ENCODE measurements around the gene WDR5. TPM values are rescaled to one million over a fixed set of nuclear protein-coding genes. Genes with fewer than 3 reads are reported as not detected.

WDR5 gene
- total and polyA plus RNA-seq, 10 of the 15 experiments (the other 5 are each of a cell fraction or from before 2014, with no cell fraction given), result 1.4 to 43.7 (median 33.2) TPM

DNA sequence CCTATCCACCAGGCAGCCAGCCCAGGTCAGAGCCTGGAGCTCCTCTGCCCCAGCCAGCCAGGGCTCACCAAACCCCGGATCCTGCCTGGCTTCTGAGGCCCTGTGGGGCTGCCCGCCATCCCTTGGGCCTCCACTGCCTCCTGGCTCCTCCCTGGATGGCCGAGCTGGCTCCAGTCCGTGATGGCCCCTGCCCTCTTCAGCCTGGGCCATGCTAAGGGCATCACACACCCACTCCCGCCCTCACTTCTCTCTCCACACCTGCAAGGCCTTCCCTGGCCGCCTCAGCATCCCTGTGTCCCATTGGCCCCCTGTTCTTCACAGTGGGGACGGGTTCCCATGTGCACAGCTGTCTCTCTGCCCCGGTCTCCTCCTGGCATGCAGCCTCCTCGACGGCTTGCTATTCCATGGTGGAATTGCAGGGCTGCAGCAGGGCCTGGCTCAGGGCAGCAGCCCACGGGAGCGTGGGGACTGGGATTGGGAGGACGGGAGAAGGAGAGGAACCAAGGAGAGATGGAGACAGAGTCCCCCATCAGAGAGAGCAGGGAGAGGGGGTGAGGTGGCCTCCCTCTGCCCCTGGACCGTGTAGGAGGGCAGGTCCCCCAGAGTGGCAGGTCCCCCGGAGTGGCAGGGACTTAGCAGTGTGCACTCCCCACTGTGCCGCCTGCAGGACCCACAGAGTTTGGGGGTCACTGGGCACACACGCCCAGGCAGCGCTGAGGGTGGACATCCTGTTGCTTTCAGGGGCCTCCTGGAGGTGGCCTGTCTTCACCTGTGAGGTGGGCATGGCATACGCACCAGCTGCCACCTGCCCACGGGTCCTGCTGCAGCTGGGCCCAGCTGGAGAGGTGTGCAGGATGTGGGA lies 45.1 kb downstream of the WDR5 start:
- FAIRE-seq (no peak), ATAC-seq (no peak), DNase-seq (ENCODE audit: low read depth, low spot score) (no peak)
- Histone ChIP-seq H3K9ac (ENCODE audit: control insufficient read depth, insufficient read depth, low read length) (no peak overlapping the region), H4K20me1 (ENCODE audit: control insufficient read depth, insufficient read depth) (no peaks in the 10 kb centered on the region), H3K4me1 (ENCODE audit: control insufficient read depth, insufficient read depth, low read length) (peaks cover 13% of the 10 kb centered on the region), H3K4me2 (ENCODE audit: control insufficient read depth, insufficient read depth) (no peak overlapping the region), H3K79me2 (ENCODE audit: control insufficient read depth, insufficient read depth, low read length) (no peaks in the 10 kb centered on the region), H3K36me3 (ENCODE audit: control insufficient read depth in 2 of 2, insufficient read depth in 2 of 2, low read length in 1 of 2) (no peaks in the 10 kb centered on the region), H2AFZ (ENCODE audit: control insufficient read depth, low read depth, low read length) (no peak overlapping the region), H3K27me3 (replicated peaks in 1 of 2; ENCODE audit: control insufficient read depth in 2 of 2, insufficient read depth in 2 of 2, low read length in 1 of 2) (no peaks in the 10 kb centered on the region; a peak in 1 of 4 replicates), H3K4me3 (no peak overlapping the region), H3K27ac (ENCODE audit: control insufficient read depth, insufficient read depth) (no peak overlapping the region), H3K9me3 (replicated peaks; ENCODE audit: control insufficient read depth, insufficient read depth, low read length) (no peaks in the 10 kb centered on the region)
- in situ Hi-C loops (cut with MboI) (no loop called here), intact Hi-C loops (cut with micrococcal nuclease; ENCODE audit: unreplicated experiment) (no loop called here)
- ChIA-PET SMC1A (ENCODE audit: uncharacterized antibody, unreplicated experiment) (no interaction called here), POLR2A (no interaction called here), RAD21 (ENCODE audit: unreplicated experiment) (no interaction called here), CTCF (no interaction called here)
- 36% methylated on average over 20 of the region's 20 CpGs for WGBS (ENCODE audit: insufficient coverage, insufficient replicate concordance, low lambda C conversion rate, missing lambda C conversion rate)
- TF ChIP-seq KAT2A (conservative IDR thresholded peaks at IDR 0.05; ENCODE audit: control insufficient read depth, low read depth, low read length), result no peak
- no peak for TF ChIP-seq TCF3 (IDR thresholded peaks at IDR 0.05; ENCODE audit: borderline replicate concordance, insufficient read depth, low read depth, low read length)
- no peak for TF ChIP-seq POU2F2 (IDR thresholded peaks at IDR 0.05; ENCODE audit: borderline replicate concordance, low read depth, low read length)
- no peak for TF ChIP-seq SREBF2 (IDR thresholded peaks at IDR 0.05; ENCODE audit: low read length)
- TF ChIP-seq ZNF622 (IDR thresholded peaks at IDR 0.05), result no peak
- no peak for TF ChIP-seq RBBP5 (conservative IDR thresholded peaks at IDR 0.05)
- TF ChIP-seq TCF12 (IDR thresholded peaks at IDR 0.05; ENCODE audit: low read depth, low read length), result no peak
- no peak for TF ChIP-seq PAX8 (IDR thresholded peaks at IDR 0.05)
- no peak for TF ChIP-seq BACH1 (IDR thresholded peaks at IDR 0.05; ENCODE audit: borderline replicate concordance)
- no peak for TF ChIP-seq NR2F1 (conservative IDR thresholded peaks at IDR 0.05)
- TF ChIP-seq BCL11A (IDR thresholded peaks at IDR 0.05; ENCODE audit: low read depth, low read length), result no peak
- TF ChIP-seq, protein P1, sequence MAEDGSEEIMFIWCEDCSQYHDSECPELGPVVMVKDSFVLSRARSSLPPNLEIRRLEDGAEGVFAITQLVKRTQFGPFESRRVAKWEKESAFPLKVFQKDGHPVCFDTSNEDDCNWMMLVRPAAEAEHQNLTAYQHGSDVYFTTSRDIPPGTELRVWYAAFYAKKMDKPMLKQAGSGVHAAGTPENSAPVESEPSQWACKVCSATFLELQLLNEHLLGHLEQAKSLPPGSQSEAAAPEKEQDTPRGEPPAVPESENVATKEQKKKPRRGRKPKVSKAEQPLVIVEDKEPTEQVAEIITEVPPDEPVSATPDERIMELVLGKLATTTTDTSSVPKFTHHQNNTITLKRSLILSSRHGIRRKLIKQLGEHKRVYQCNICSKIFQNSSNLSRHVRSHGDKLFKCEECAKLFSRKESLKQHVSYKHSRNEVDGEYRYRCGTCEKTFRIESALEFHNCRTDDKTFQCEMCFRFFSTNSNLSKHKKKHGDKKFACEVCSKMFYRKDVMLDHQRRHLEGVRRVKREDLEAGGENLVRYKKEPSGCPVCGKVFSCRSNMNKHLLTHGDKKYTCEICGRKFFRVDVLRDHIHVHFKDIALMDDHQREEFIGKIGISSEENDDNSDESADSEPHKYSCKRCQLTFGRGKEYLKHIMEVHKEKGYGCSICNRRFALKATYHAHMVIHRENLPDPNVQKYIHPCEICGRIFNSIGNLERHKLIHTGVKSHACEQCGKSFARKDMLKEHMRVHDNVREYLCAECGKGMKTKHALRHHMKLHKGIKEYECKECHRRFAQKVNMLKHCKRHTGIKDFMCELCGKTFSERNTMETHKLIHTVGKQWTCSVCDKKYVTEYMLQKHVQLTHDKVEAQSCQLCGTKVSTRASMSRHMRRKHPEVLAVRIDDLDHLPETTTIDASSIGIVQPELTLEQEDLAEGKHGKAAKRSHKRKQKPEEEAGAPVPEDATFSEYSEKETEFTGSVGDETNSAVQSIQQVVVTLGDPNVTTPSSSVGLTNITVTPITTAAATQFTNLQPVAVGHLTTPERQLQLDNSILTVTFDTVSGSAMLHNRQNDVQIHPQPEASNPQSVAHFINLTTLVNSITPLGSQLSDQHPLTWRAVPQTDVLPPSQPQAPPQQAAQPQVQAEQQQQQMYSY (CRISPR knock-in tag; IDR thresholded peaks at IDR 0.05), result no peak
- no peak for TF ChIP-seq CHD4 (IDR thresholded peaks at IDR 0.05)
- no peak for TF ChIP-seq LARP7 (IDR thresholded peaks at IDR 0.05)
- TF ChIP-seq, protein P2, sequence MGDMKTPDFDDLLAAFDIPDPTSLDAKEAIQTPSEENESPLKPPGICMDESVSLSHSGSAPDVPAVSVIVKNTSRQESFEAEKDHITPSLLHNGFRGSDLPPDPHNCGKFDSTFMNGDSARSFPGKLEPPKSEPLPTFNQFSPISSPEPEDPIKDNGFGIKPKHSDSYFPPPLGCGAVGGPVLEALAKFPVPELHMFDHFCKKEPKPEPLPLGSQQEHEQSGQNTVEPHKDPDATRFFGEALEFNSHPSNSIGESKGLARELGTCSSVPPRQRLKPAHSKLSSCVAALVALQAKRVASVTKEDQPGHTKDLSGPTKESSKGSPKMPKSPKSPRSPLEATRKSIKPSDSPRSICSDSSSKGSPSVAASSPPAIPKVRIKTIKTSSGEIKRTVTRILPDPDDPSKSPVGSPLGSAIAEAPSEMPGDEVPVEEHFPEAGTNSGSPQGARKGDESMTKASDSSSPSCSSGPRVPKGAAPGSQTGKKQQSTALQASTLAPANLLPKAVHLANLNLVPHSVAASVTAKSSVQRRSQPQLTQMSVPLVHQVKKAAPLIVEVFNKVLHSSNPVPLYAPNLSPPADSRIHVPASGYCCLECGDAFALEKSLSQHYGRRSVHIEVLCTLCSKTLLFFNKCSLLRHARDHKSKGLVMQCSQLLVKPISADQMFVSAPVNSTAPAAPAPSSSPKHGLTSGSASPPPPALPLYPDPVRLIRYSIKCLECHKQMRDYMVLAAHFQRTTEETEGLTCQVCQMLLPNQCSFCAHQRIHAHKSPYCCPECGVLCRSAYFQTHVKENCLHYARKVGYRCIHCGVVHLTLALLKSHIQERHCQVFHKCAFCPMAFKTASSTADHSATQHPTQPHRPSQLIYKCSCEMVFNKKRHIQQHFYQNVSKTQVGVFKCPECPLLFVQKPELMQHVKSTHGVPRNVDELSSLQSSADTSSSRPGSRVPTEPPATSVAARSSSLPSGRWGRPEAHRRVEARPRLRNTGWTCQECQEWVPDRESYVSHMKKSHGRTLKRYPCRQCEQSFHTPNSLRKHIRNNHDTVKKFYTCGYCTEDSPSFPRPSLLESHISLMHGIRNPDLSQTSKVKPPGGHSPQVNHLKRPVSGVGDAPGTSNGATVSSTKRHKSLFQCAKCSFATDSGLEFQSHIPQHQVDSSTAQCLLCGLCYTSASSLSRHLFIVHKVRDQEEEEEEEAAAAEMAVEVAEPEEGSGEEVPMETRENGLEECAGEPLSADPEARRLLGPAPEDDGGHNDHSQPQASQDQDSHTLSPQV (IDR thresholded peaks at IDR 0.05), result no peak
- TF ChIP-seq ZSCAN29 (IDR thresholded peaks at IDR 0.05), result no peak
- BruUV-seq (replicated peaks), result no TSS peak

Data from GM12878 (cell line).